Tibial artery (tissue), 4 donors: ENCODE results near the gene CCRL2.
"Not testable (repeated sequence)": the region's sequence is repeated elsewhere in the genome, so short reads cannot be mapped to it uniquely, and the experiment has no call there.

Source experiments
- DNase-seq, 2 donors: peaks; one replicate each; pipeline ENCODE4 v3.0.0-alpha.2; 2019
- H3K27ac ChIP-seq, 2 donors: fragments of 200-600 bp; sonication (generic) in 1 of 2; 1 replicate in 1 of 2; 2 replicates in 1 of 2; pipeline ENCODE4 v1.5.1; 2018 to 2019; ENCODE audit warnings: mild to moderate bottlenecking in 1 of 2
- H3K27me3 ChIP-seq, 2 donors: fragments of 200-600 bp; sonication (generic) in 1 of 2; one replicate each; pipeline versions ENCODE4 v1.5.1 to v1.6.0; 2016 to 2019
- H3K36me3 ChIP-seq, 3 donors: fragments of 200-600 bp; sonication (generic) in 2 of 3; one replicate each; pipeline ENCODE4 v1.5.1; 2016 to 2019; ENCODE audit warnings: mild to moderate bottlenecking in 2 of 3
- H3K4me1 ChIP-seq, 4 donors: fragments of 200-600 bp; sonication (generic) in 2 of 4; 1 replicate in 3 of 4; 2 replicates in 1 of 4; pipeline ENCODE4 v1.5.1; 2016 to 2019
- H3K4me3 ChIP-seq, 2 donors: fragments of 200-600 bp; sonication (generic) in 1 of 2; 1 replicate in 1 of 2; 2 replicates in 1 of 2; pipeline ENCODE4 v1.5.1; 2018 to 2019; ENCODE audit warnings: mild to moderate bottlenecking in 2 of 2
- H3K9me3 ChIP-seq, 3 donors: fragments of 200-600 bp; sonication (generic) in 1 of 3; one replicate each; pipeline ENCODE4 v1.5.1; 2016 to 2019
- CTCF ChIP-seq, 2 experiments: fragments of 200-600 bp in 1 of 2; fragments of 450-650 bp in 1 of 2; IDR thresholded peaks; one replicate each; pipeline ENCODE4 v1.5.1; 2017 to 2019; ENCODE audit warnings: antibody characterized with exemption in 2 of 2, mild to moderate bottlenecking in 1 of 2, moderate library complexity in 1 of 2
- intact Hi-C: fragments of 100-400 bp; cut with DNase I; formaldehyde crosslinking; loops from one replicate; pipeline ENCODE4 v1.15.0; 2023; ENCODE audit warnings: low total_unique reads

Gene CCRL2

GRCh38 chr3:46422617-46423016 lies 15.6 kb downstream of the CCRL2 start:
- no peak for TF ChIP-seq CTCF (IDR thresholded peaks at IDR 0.05)
- Histone ChIP-seq H3K4me1 (no peaks in the 10 kb centered on the region), H3K27ac (no peak overlapping the region), H3K4me3 (no peak overlapping the region), H3K27me3 (no peaks in the 10 kb centered on the region), H3K36me3 (no peaks in the 10 kb centered on the region), H3K9me3 (no peaks in the 10 kb centered on the region)
- intact Hi-C loops: no loop called here
- no peak for DNase-seq

- intact Hi-C loops: no loop called here
- no peak for DNase-seq
- Histone ChIP-seq H3K4me3 (no peak overlapping the region), H3K4me1 (no peaks in the 10 kb centered on the region), H3K36me3 (no peaks in the 10 kb centered on the region), H3K27ac (no peak overlapping the region), H3K9me3 (no peaks in the 10 kb centered on the region), H3K27me3 (no peaks in the 10 kb centered on the region)
- TF ChIP-seq CTCF (IDR thresholded peaks at IDR 0.05): no peak
These were observed 16.5 kb downstream of the CCRL2 start for GRCh38 chr3:46423588-46423987.

- intact Hi-C loops, H3K27ac ChIP-seq, H3K36me3 ChIP-seq, DNase-seq, H3K4me1 ChIP-seq, H3K9me3 ChIP-seq, H3K4me3 ChIP-seq, H3K27me3 ChIP-seq: not testable (repeated sequence)
These were observed 19.4 kb downstream of the CCRL2 start for GRCh38 chr3:46426476-46426875.

GRCh38 chr3:46427404-46427803 lies 20.3 kb downstream of the CCRL2 start:
- intact Hi-C loops, H3K27ac ChIP-seq, H3K4me1 ChIP-seq, H3K36me3 ChIP-seq, H3K9me3 ChIP-seq, H3K4me3 ChIP-seq, DNase-seq, H3K27me3 ChIP-seq: not testable (repeated sequence)

- H3K4me3 ChIP-seq: no peak overlapping the region
- TF ChIP-seq CTCF (IDR thresholded peaks at IDR 0.05): no peak
- H3K4me1 ChIP-seq: no peaks in the 10 kb centered on the region
- H3K27me3 ChIP-seq: no peaks in the 10 kb centered on the region
- intact Hi-C loops: no loop called here
- H3K36me3 ChIP-seq: no peaks in the 10 kb centered on the region
- DNase-seq: no peak
- no peaks in the 10 kb centered on the region for H3K9me3 ChIP-seq
- H3K27ac ChIP-seq: no peak overlapping the region
These were observed 21.1 kb downstream of the CCRL2 start for GRCh38 chr3:46427916-46428833.

- no peak for TF ChIP-seq CTCF (IDR thresholded peaks at IDR 0.05)
- Histone ChIP-seq H3K4me1 (no peaks in the 10 kb centered on the region), H3K4me3 (no peak overlapping the region), H3K27ac (no peak overlapping the region), H3K9me3 (no peaks in the 10 kb centered on the region), H3K27me3 (no peaks in the 10 kb centered on the region), H3K36me3 (no peaks in the 10 kb centered on the region)
- intact Hi-C loops: no loop called here
- DNase-seq: no peak
These were observed 22.2 kb downstream of the CCRL2 start for GRCh38 chr3:46429250-46429649.
